ENCODE data around the gene NCKAP1.
"Not testable (repeated sequence)": the region's sequence is repeated elsewhere in the genome, so short reads cannot be mapped to it uniquely, and the experiment has no call there.

The NCKAP1 gene

GRCh38 chr2:182904844-182905243 is 133.4 kb downstream of the NCKAP1 start:
- H3K27ac ChIP-seq: no peak overlapping the region
- TF ChIP-seq, protein P1, sequence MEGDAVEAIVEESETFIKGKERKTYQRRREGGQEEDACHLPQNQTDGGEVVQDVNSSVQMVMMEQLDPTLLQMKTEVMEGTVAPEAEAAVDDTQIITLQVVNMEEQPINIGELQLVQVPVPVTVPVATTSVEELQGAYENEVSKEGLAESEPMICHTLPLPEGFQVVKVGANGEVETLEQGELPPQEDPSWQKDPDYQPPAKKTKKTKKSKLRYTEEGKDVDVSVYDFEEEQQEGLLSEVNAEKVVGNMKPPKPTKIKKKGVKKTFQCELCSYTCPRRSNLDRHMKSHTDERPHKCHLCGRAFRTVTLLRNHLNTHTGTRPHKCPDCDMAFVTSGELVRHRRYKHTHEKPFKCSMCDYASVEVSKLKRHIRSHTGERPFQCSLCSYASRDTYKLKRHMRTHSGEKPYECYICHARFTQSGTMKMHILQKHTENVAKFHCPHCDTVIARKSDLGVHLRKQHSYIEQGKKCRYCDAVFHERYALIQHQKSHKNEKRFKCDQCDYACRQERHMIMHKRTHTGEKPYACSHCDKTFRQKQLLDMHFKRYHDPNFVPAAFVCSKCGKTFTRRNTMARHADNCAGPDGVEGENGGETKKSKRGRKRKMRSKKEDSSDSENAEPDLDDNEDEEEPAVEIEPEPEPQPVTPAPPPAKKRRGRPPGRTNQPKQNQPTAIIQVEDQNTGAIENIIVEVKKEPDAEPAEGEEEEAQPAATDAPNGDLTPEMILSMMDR (conservative IDR thresholded peaks at IDR 0.05): no peak
- no peak for TF ChIP-seq ZFX (IDR thresholded peaks at IDR 0.05)

- TF ChIP-seq ZFX (IDR thresholded peaks at IDR 0.05): no peak
- TF ChIP-seq, protein P1 (conservative IDR thresholded peaks at IDR 0.05): no peak
- H3K27ac ChIP-seq: no peak overlapping the region
Observed at GRCh38 chr2:182903566-182903965, 134.7 kb downstream of the NCKAP1 start.

- no peak overlapping the region for H3K27ac ChIP-seq
- no peak for TF ChIP-seq ZFX (IDR thresholded peaks at IDR 0.05)
Observed at GRCh38 chr2:182901748-182902147, 136.5 kb downstream of the NCKAP1 start.

DNA sequence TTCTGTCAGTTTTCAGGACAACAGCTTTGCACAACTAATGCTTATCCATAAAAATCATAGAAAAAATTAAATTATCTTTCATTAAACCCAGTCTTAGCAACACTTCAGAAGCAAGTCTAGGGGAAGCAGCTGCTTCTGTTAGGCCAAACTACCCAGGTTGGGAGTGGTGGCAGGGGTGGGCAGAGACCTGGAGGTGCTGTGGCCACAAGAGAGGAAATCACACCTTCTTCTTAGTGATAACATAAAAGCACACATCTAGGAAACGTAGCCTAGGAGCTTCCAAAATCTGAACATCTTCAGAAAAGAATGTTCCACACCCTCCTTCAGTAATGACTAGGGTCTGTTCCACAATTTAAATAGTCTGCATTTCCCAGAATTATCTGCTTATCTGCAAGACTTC is 139.5 kb downstream of the NCKAP1 start:
- no peak for TF ChIP-seq ZFX (IDR thresholded peaks at IDR 0.05)
- TF ChIP-seq, protein P1 (conservative IDR thresholded peaks at IDR 0.05): no peak
- no peak overlapping the region for H3K27ac ChIP-seq

- H3K27ac ChIP-seq: no peak overlapping the region
- TF ChIP-seq ZFX (IDR thresholded peaks at IDR 0.05): no peak
Observed at GRCh38 chr2:182897137-182897536, 141.1 kb downstream of the NCKAP1 start.

DNA sequence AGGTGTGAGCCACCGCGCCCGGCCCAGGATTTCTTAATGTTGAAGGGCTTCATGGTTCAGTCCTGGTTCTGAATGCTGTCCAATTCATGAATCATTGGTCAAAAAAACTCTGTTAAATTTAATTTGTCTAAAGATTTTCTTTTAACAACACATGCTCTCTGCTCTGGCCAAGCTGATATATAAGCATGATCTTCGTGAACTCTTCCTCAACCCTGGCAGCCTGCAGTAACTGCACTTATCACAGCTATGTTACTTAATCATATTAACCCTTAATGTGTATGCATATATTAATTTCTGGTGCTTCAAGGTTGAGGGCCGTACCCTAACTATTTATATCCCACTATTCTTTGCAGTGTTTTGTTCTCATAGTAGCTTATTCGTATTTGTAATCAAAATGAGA is 142.5 kb downstream of the NCKAP1 start:
- TF ChIP-seq, protein P1 (conservative IDR thresholded peaks at IDR 0.05): no peak
- TF ChIP-seq ZFX (IDR thresholded peaks at IDR 0.05): no peak
- H3K27ac ChIP-seq: no peak overlapping the region

DNA sequence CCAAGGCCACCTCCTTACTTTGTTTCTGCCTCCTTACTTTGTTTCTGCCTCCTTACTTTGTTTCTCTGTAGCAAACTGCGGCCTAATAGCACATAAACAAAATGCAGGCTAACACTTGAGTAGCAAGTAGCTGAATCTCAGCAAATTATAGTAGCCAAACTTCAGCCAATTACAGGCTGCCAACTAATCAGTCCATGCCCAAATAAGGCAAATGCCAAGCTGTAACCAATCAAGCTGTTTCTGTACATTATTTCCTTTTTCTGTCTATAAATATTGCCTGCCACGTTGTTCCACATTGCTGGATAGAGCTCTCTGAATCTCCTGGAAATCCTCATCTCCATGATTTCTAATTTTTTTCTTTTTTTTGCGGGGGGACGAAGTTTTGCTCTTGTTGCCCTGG is 143.1 kb downstream of the NCKAP1 start:
- TF ChIP-seq, protein P1 (conservative IDR thresholded peaks at IDR 0.05): no peak
- TF ChIP-seq ZFX (IDR thresholded peaks at IDR 0.05): no peak
- H3K27ac ChIP-seq: no peak overlapping the region

GRCh38 chr2:182894174-182894573 is 144.1 kb downstream of the NCKAP1 start:
- TF ChIP-seq ZFX (IDR thresholded peaks at IDR 0.05): no peak
- TF ChIP-seq, protein P1 (conservative IDR thresholded peaks at IDR 0.05): no peak
- H3K27ac ChIP-seq: no peak overlapping the region

DNA sequence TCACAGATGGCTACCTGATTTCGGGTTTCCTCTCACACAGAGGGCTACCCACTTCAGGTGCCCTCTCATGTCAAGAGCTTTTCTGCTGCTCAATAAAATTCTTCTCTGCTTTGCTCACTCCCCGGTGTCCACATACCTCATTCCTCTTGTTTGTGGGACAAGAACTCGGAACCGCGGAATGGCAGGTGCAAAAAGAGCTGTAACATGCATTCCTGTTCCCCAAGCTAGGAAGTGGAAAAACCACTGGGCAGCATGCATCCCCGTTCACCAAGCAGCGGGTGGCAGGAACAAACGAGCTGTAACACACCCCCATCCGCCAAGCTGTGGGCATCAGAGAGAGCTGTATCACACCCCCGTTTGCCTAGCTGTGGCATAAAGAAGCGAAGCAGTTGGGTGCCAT is 144.6 kb downstream of the NCKAP1 start:
- no peak overlapping the region for H3K27ac ChIP-seq

DNA sequence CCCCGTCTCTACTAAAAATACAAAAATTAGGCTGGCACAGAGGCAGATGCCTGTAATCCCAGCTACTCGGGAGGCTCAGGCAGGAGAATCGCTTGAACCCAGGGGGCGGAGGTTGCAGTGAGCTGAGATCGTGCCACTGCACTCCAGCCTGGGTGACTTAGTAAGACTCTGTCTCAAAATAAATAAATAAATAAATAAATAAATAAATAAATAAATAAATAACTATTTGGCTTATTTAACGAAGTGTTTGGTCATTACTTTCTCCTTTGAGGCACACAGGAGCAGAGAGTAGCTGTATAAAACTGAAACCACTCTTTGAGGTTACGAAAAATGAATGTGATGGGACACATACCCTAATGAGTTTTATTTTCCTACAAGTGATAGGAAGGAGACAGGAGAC is 145.2 kb downstream of the NCKAP1 start:
- H3K27ac ChIP-seq: not testable (repeated sequence)

More for the DNA sequence above, 144.6 kb downstream of the NCKAP1 start:
- no peak for TF ChIP-seq ZFX (IDR thresholded peaks at IDR 0.05)
- TF ChIP-seq, protein P1 (conservative IDR thresholded peaks at IDR 0.05): no peak

All from C4-2B (cell line).